SU-DHL-6 (cell line): ENCODE measurements around the gene MRRF.
"Not testable (repeated sequence)": the region's sequence is repeated elsewhere in the genome, so short reads cannot be mapped to it uniquely, and the experiment has no call there.

ENCODE experiments used
- H2AFZ ChIP-seq: fragments of 200-600 bp; sonication (generic); 2 replicates; pipeline ENCODE4 v1.6.1; 2014; ENCODE audit warnings: low read depth, mild to moderate bottlenecking, moderate library complexity, mixed read lengths, antibody characterized with exemption, low read length; ENCODE audit not compliant: severe bottlenecking
- H3F3A ChIP-seq: fragments of 200-600 bp; shearing (Covaris generic); 2 replicates; pipeline ENCODE4 v1.6.0; 2016; ENCODE audit warnings: antibody characterized with exemption, mild to moderate bottlenecking; ENCODE audit not compliant: insufficient read depth
- H3K27ac ChIP-seq: fragments of 200-600 bp; sonication (generic); 2 replicates; pipeline ENCODE4 v1.5.1; 2016; ENCODE audit warnings: low read depth, mild to moderate bottlenecking, low read length, moderate library complexity, mixed read lengths
- H3K27me3 ChIP-seq: fragments of 200-600 bp; sonication (generic), shearing (Covaris generic); 2 replicates; pipeline ENCODE4 v1.6.0; 2014; ENCODE audit warnings: mild to moderate bottlenecking, low read length
- H3K36me3 ChIP-seq: fragments of 200-600 bp; sonication (generic); 2 replicates; pipeline ENCODE4 v1.6.1; 2014; ENCODE audit warnings: mild to moderate bottlenecking, low read length, mixed read lengths
- H3K4me2 ChIP-seq: fragments of 300-600, 200-600 bp; shearing (Covaris generic), sonication (generic); 2 replicates; pipeline ENCODE4 v1.6.0; 2014; ENCODE audit warnings: low read length, low read depth, mild to moderate bottlenecking; ENCODE audit not compliant: poor library complexity, severe bottlenecking
- H3K4me3 ChIP-seq: fragments of 200-600 bp; sonication (generic); 2 replicates; pipeline ENCODE4 v1.5.1; 2014; ENCODE audit warnings: antibody characterized with exemption, low read length, mild to moderate bottlenecking, mixed read lengths; ENCODE audit not compliant: insufficient read depth, poor library complexity, severe bottlenecking
- H3K79me2 ChIP-seq: fragments of 200-600 bp; sonication (generic); 2 replicates; pipeline ENCODE4 v1.6.1; 2014; ENCODE audit warnings: mild to moderate bottlenecking, low read length, moderate library complexity; ENCODE audit not compliant: insufficient read depth
- H3K9ac ChIP-seq: fragments of 200-600 bp; sonication (generic); 2 replicates; pipeline ENCODE4 v1.7.0; 2014; ENCODE audit warnings: mild to moderate bottlenecking, low read length
- H3K9me2 ChIP-seq: fragments of 200-600 bp; sonication (generic); replicated peaks from 2 replicates; pipeline ENCODE4 v1.6.1; 2014; ENCODE audit warnings: low read length; ENCODE audit not compliant: insufficient read depth
- H3K9me3 ChIP-seq: fragments of 200-600 bp; sonication (generic); 2 replicates; pipeline ENCODE4 v1.6.1; 2014; ENCODE audit warnings: low read length, mixed read lengths; ENCODE audit not compliant: insufficient read depth
- H4K20me1 ChIP-seq: fragments of 200-600 bp; sonication (generic); 2 replicates; pipeline ENCODE4 v1.6.1; 2014; ENCODE audit warnings: low read depth, mild to moderate bottlenecking, antibody characterized with exemption, low read length, moderate library complexity, mixed read lengths
- CTCF ChIP-seq: fragments of 200-600 bp; sonication (generic); IDR thresholded peaks from one replicate; pipeline ENCODE4 v1.5.1; 2017; ENCODE audit warnings: antibody characterized with exemption, mild to moderate bottlenecking, low read length, moderate library complexity; ENCODE audit not compliant: insufficient read depth, poor library complexity, severe bottlenecking
- EZH2phosphoT487 ChIP-seq: fragments of 200-600 bp; sonication (generic), shearing (Covaris generic); conservative IDR thresholded peaks from 2 replicates; pipeline ENCODE4 v1.6.1; 2018; ENCODE audit warnings: mild to moderate bottlenecking, antibody characterized with exemption, low read length, moderate library complexity, mixed read lengths

Gene MRRF

GRCh38 chr9:122356627-122357026 lies 91.9 kb downstream of the MRRF start:
- Histone ChIP-seq H3K36me3 (no peaks in the 10 kb centered on the region), H4K20me1 (no peaks in the 10 kb centered on the region), H3K27me3 (no peaks in the 10 kb centered on the region), H3K79me2 (no peaks in the 10 kb centered on the region), H2AFZ (no peak overlapping the region), H3K9me3 (no peaks in the 10 kb centered on the region), H3K4me2 (no peak overlapping the region), H3F3A (no peaks in the 10 kb centered on the region), H3K9ac (no peak overlapping the region), H3K27ac (no peak overlapping the region), H3K9me2 (no peaks in the 10 kb centered on the region), H3K4me3 (no peak overlapping the region)
- TF ChIP-seq EZH2phosphoT487, result no peak
- TF ChIP-seq CTCF, result peak; percentile 25

GRCh38 chr9:122360891-122361290 lies 96.2 kb downstream of the MRRF start:
- no peaks in the 10 kb centered on the region for H3K36me3 ChIP-seq
- H4K20me1 ChIP-seq, result no peaks in the 10 kb centered on the region
- no peaks in the 10 kb centered on the region for H3F3A ChIP-seq
- TF ChIP-seq EZH2phosphoT487, result no peak
- TF ChIP-seq CTCF, result no peak
- no peak overlapping the region for H2AFZ ChIP-seq
- no peaks in the 10 kb centered on the region for H3K9me3 ChIP-seq
- H3K27ac ChIP-seq, result no peak overlapping the region
- no peaks in the 10 kb centered on the region for H3K27me3 ChIP-seq
- no peak overlapping the region for H3K4me3 ChIP-seq
- H3K9me2 ChIP-seq, result no peaks in the 10 kb centered on the region
- no peak overlapping the region for H3K4me2 ChIP-seq
- no peaks in the 10 kb centered on the region for H3K79me2 ChIP-seq
- no peak overlapping the region for H3K9ac ChIP-seq

- not testable (repeated sequence) for H3K27ac ChIP-seq, H3K9ac ChIP-seq, H2AFZ ChIP-seq, H3K9me3 ChIP-seq, H3K79me2 ChIP-seq, H3K4me2 ChIP-seq, H3K4me3 ChIP-seq, H3F3A ChIP-seq, H3K36me3 ChIP-seq, H3K27me3 ChIP-seq, H4K20me1 ChIP-seq, H3K9me2 ChIP-seq
Measured at GRCh38 chr9:122363131-122363530, 98.4 kb downstream of the MRRF start.

- no peak overlapping the region for H3K9ac ChIP-seq
- H3K27ac ChIP-seq, result no peak overlapping the region
- H3K79me2 ChIP-seq, result no peaks in the 10 kb centered on the region
- no peaks in the 10 kb centered on the region for H3F3A ChIP-seq
- H3K4me3 ChIP-seq, result no peak overlapping the region
- H3K36me3 ChIP-seq, result no peaks in the 10 kb centered on the region
- H2AFZ ChIP-seq, result no peak overlapping the region
- no peaks in the 10 kb centered on the region for H3K9me3 ChIP-seq
- H3K4me2 ChIP-seq, result no peak overlapping the region
- TF ChIP-seq EZH2phosphoT487, result no peak
- TF ChIP-seq CTCF, result no peak
- H3K27me3 ChIP-seq, result no peaks in the 10 kb centered on the region
- no peaks in the 10 kb centered on the region for H3K9me2 ChIP-seq
- H4K20me1 ChIP-seq, result no peaks in the 10 kb centered on the region
Measured at GRCh38 chr9:122364117-122364782, 99.6 kb downstream of the MRRF start.
